Neural cell (in vitro differentiated cells): Measurements from ENCODE around the gene PUS10.

Experiments used
- CTCF ChIP-seq: fragments of 450-650 bp; IDR thresholded peaks from 2 replicates; pipeline ENCODE4 v1.5.1; 2014; ENCODE audit warnings: antibody characterized with exemption, mild to moderate bottlenecking, moderate library complexity; ENCODE audit not compliant: poor library complexity, severe bottlenecking
- EP300 ChIP-seq: fragments of 450-650 bp; conservative IDR thresholded peaks from 2 replicates; pipeline ENCODE4 v1.6.1; 2014; ENCODE audit warnings: antibody characterized with exemption, mild to moderate bottlenecking, moderate library complexity; ENCODE audit not compliant: poor library complexity, severe bottlenecking
- EZH2 ChIP-seq: fragments of 200-600, 300-800 bp; shearing (Covaris generic), sonication (generic); IDR thresholded peaks from 2 replicates; pipeline ENCODE4 v1.6.1; 2014; ENCODE audit warnings: antibody characterized with exemption, low read length, borderline replicate concordance, mild to moderate bottlenecking; ENCODE audit not compliant: insufficient read depth, poor library complexity, severe bottlenecking
- MXI1 ChIP-seq: fragments of 450-650 bp; conservative IDR thresholded peaks from 2 replicates; pipeline ENCODE4 v1.6.1; 2014; ENCODE audit warnings: antibody characterized with exemption, mild to moderate bottlenecking; ENCODE audit not compliant: poor library complexity, severe bottlenecking
- POLR2AphosphoS5 ChIP-seq: IDR thresholded peaks from 2 replicates; pipeline ENCODE4 v1.6.1; 2012
- REST ChIP-seq: IDR thresholded peaks from 2 replicates; pipeline ENCODE4 v1.6.1; 2012; ENCODE audit warnings: borderline replicate concordance
- TAF1 ChIP-seq: IDR thresholded peaks from 2 replicates; pipeline ENCODE4 v1.6.1; 2012; ENCODE audit warnings: low read depth

- TF ChIP-seq CTCF (peak; percentile 38), EP300 (peak; percentile 50), POLR2AphosphoS5 (peak; percentile 85), TAF1 (no peak), EZH2 (no peak), MXI1 (peak; percentile 83), REST (peak; percentile 18)
Measured at GRCh38 chr2:61065714-61066709, 48.0 kb upstream of the PUS10 start, which contains the start of gene SANBR.
